ENCODE results near the gene RIMKLB. TPM values are rescaled to one million over a fixed set of nuclear protein-coding genes. Genes with fewer than 3 reads are reported as not detected.

Gene RIMKLB
- total and polyA plus RNA-seq, 2 donors (not counting 1 experiment from before 2014, with no cell fraction given): 13.0 to 22.3 TPM

- Histone ChIP-seq H3K9ac (ENCODE audit: insufficient read depth, low read length) (no peak overlapping the region), H3K4me3 (replicated peaks in 1 of 4; ENCODE audit: control extremely low read depth in 1 of 4, insufficient read depth in 1 of 4, low read depth in 3 of 4, low read length in 4 of 4) (no peak overlapping the region), H3K27me3 (ENCODE audit: control insufficient read depth, insufficient read depth, low read length) (no peaks in the 10 kb centered on the region), H3K9me3 (ENCODE audit: control insufficient read depth, insufficient read depth, low read depth, low read length) (no peaks in the 10 kb centered on the region), H3K27ac (ENCODE audit: insufficient read depth, low read length) (no peak overlapping the region), H2AFZ (ENCODE audit: low read length) (no peak overlapping the region), H3K36me3 (ENCODE audit: control insufficient read depth, insufficient read depth, low read length) (no peaks in the 10 kb centered on the region), H3K79me2 (ENCODE audit: control insufficient read depth, insufficient read depth, low read length) (no peaks in the 10 kb centered on the region), H4K20me1 (ENCODE audit: control insufficient read depth, extremely low read depth, insufficient read depth, low read length) (no peaks in the 10 kb centered on the region), H3K4me2 (ENCODE audit: extremely low read depth, insufficient read depth, low read length) (no peak overlapping the region), H3K4me1 (ENCODE audit: control insufficient read depth, extremely low read depth, insufficient read depth, low read length) (no peaks in the 10 kb centered on the region)
- DNase-seq (ENCODE audit: low read depth in 2 of 2): no peak
- TF ChIP-seq EZH2 (IDR thresholded peaks at IDR 0.05; ENCODE audit: low read length, missing control alignments): no peak
- TF ChIP-seq, protein P1, sequence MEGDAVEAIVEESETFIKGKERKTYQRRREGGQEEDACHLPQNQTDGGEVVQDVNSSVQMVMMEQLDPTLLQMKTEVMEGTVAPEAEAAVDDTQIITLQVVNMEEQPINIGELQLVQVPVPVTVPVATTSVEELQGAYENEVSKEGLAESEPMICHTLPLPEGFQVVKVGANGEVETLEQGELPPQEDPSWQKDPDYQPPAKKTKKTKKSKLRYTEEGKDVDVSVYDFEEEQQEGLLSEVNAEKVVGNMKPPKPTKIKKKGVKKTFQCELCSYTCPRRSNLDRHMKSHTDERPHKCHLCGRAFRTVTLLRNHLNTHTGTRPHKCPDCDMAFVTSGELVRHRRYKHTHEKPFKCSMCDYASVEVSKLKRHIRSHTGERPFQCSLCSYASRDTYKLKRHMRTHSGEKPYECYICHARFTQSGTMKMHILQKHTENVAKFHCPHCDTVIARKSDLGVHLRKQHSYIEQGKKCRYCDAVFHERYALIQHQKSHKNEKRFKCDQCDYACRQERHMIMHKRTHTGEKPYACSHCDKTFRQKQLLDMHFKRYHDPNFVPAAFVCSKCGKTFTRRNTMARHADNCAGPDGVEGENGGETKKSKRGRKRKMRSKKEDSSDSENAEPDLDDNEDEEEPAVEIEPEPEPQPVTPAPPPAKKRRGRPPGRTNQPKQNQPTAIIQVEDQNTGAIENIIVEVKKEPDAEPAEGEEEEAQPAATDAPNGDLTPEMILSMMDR (conservative IDR thresholded peaks at IDR 0.05 in 1 of 2, IDR thresholded peaks at IDR 0.05 in 1 of 2; ENCODE audit: low read depth in 1 of 2, low read length in 2 of 2): no peak
Measured at GRCh38 chr12:8821591-8821990, 123.8 kb downstream of the RIMKLB start.

DNA sequence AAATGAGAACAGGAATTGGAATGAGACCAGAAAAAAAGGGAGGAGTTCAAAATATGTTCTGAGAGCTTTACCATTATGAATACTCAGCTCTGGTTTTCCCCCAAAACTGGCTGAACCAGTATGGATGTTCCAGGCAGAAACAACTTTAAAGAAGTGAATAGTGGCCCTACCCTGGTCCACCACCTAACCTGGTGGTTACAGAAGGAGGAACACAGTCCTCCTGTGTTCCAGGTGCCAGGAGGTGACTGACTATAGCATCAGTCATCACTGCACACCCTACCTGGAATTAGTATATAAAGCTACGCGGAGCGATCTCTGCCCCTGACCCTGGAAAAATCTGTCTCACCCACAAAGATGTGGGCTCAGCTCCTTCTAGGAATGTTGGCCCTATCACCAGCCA is 124.5 kb downstream of the RIMKLB start, which contains the start of gene A2ML1:
A2ML1 (plus strand) TSS at position 324 of the 400 bp plus-strand sequence; CDS start at position 355, 31 bp downstream.
- Histone ChIP-seq H3K27me3 (ENCODE audit: control insufficient read depth, insufficient read depth, low read length) (no peaks in the 10 kb centered on the region), H3K9ac (ENCODE audit: insufficient read depth, low read length) (no peak within 1 kb of the TSS), H3K79me2 (ENCODE audit: control insufficient read depth, insufficient read depth, low read length) (no peaks in the 10 kb centered on the region), H3K9me3 (ENCODE audit: control insufficient read depth, insufficient read depth, low read depth, low read length) (no peaks in the 10 kb centered on the region), H3K36me3 (ENCODE audit: control insufficient read depth, insufficient read depth, low read length) (no peaks in the 10 kb centered on the region), H4K20me1 (ENCODE audit: control insufficient read depth, extremely low read depth, insufficient read depth, low read length) (no peaks in the 10 kb centered on the region), H2AFZ (ENCODE audit: low read length) (no peak within 1 kb of the TSS), H3K4me2 (ENCODE audit: extremely low read depth, insufficient read depth, low read length) (no peak within 1 kb of the TSS), H3K27ac (ENCODE audit: insufficient read depth, low read length) (no peak within 1 kb of the TSS), H3K4me1 (ENCODE audit: control insufficient read depth, extremely low read depth, insufficient read depth, low read length) (no peaks in the 10 kb centered on the region), H3K4me3 (replicated peaks in 1 of 4; ENCODE audit: control extremely low read depth in 1 of 4, insufficient read depth in 1 of 4, low read depth in 3 of 4, low read length in 4 of 4) (no peak within 1 kb of the TSS)
- DNase-seq (ENCODE audit: low read depth in 2 of 2): no peak
- no peak for TF ChIP-seq EZH2 (IDR thresholded peaks at IDR 0.05; ENCODE audit: low read length, missing control alignments)

- Histone ChIP-seq H3K27me3 (ENCODE audit: control insufficient read depth, insufficient read depth, low read length) (no peaks in the 10 kb centered on the region), H2AFZ (ENCODE audit: low read length) (no peak overlapping the region), H3K36me3 (ENCODE audit: control insufficient read depth, insufficient read depth, low read length) (no peaks in the 10 kb centered on the region), H3K9me3 (ENCODE audit: control insufficient read depth, insufficient read depth, low read depth, low read length) (no peaks in the 10 kb centered on the region), H3K9ac (ENCODE audit: insufficient read depth, low read length) (no peak overlapping the region), H3K4me2 (ENCODE audit: extremely low read depth, insufficient read depth, low read length) (no peak overlapping the region), H4K20me1 (ENCODE audit: control insufficient read depth, extremely low read depth, insufficient read depth, low read length) (no peaks in the 10 kb centered on the region), H3K79me2 (ENCODE audit: control insufficient read depth, insufficient read depth, low read length) (no peaks in the 10 kb centered on the region), H3K4me1 (ENCODE audit: control insufficient read depth, extremely low read depth, insufficient read depth, low read length) (no peaks in the 10 kb centered on the region), H3K27ac (ENCODE audit: insufficient read depth, low read length) (no peak overlapping the region), H3K4me3 (replicated peaks in 1 of 4; ENCODE audit: control extremely low read depth in 1 of 4, insufficient read depth in 1 of 4, low read depth in 3 of 4, low read length in 4 of 4) (no peak overlapping the region)
- peak; percentile 19 to 33 for DNase-seq (ENCODE audit: low read depth in 2 of 2)
- no peak for TF ChIP-seq EZH2 (IDR thresholded peaks at IDR 0.05; ENCODE audit: low read length, missing control alignments)
- TF ChIP-seq, protein P1 (conservative IDR thresholded peaks at IDR 0.05 in 1 of 2, IDR thresholded peaks at IDR 0.05 in 1 of 2; ENCODE audit: low read depth in 1 of 2, low read length in 2 of 2): peak; percentile 53 to 77
Measured at GRCh38 chr12:8823565-8824300, 125.9 kb downstream of the RIMKLB start.

Data from fibroblast of lung (primary cell).